ENCODE data around the gene PAPOLA. TPM values are rescaled to one million over a fixed set of nuclear protein-coding genes. Genes with fewer than 3 reads are reported as not detected.
"Not testable (repeated sequence)": the region's sequence is repeated elsewhere in the genome, so short reads cannot be mapped to it uniquely, and the experiment has no call there.

Gene PAPOLA
- polyA plus RNA-seq, 4 donors: 58.1 to 182 (median 74.1) TPM

DNA sequence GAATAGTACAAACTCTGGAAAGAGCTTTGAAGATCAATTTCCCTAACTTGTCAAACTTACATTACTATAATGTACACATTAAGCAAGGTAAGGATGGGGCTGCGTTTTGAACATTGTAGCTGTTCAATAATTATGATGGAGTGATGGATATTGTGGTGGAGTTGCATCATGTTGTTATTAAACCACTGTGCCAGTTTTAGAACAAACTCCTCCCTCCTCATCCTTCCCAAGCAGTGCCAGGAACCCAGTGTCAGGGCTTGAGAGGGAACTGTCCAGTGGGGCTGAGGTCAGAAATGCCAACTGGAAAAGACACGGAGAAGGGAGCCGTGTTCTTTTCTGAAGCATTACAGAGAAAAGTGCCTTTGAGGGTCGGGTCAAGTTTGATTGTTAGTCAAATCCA, 31.9 kb upstream of the PAPOLA start:
- H3K4me3 ChIP-seq (ENCODE audit: low read depth in 1 of 3, low read length in 3 of 3): no peak overlapping the region
- no peaks in the 10 kb centered on the region for H3K9me3 ChIP-seq (ENCODE audit: control insufficient read depth in 2 of 2, insufficient read depth in 1 of 2, low read depth in 1 of 2, low read length in 1 of 2)
- no peaks in the 10 kb centered on the region for H3K36me3 ChIP-seq (ENCODE audit: control insufficient read depth in 3 of 3, insufficient read depth in 2 of 3, low read depth in 1 of 3, low read length in 3 of 3)
- no peaks in the 10 kb centered on the region for H3K27me3 ChIP-seq (ENCODE audit: control insufficient read depth in 3 of 3, insufficient read depth in 3 of 3, low read length in 3 of 3)
- 54 to 64% (median 57%) methylated on average over 4 of the region's 4 CpGs for WGBS, 3 donors
- FAIRE-seq (no peak), DNase-seq (no peak)
- peaks cover 0 to 10% (median 2%) of the 10 kb centered on the region in 3 donors for H3K4me1 ChIP-seq (ENCODE audit: control insufficient read depth in 3 of 3, insufficient read depth in 2 of 3, low read depth in 1 of 3, low read length in 2 of 3)
- H3K27ac ChIP-seq (ENCODE audit: low read depth in 1 of 3, low read length in 2 of 3): no peak overlapping the region

- H3K27me3 ChIP-seq (ENCODE audit: control insufficient read depth in 3 of 3, insufficient read depth in 3 of 3, low read length in 3 of 3); H3K27ac ChIP-seq (ENCODE audit: low read depth in 1 of 3, low read length in 2 of 3); H3K4me3 ChIP-seq (ENCODE audit: low read depth in 1 of 3, low read length in 3 of 3); H3K4me1 ChIP-seq (ENCODE audit: control insufficient read depth in 3 of 3, insufficient read depth in 2 of 3, low read depth in 1 of 3, low read length in 2 of 3); H3K36me3 ChIP-seq (ENCODE audit: control insufficient read depth in 3 of 3, insufficient read depth in 2 of 3, low read depth in 1 of 3, low read length in 3 of 3); H3K9me3 ChIP-seq (ENCODE audit: control insufficient read depth in 2 of 2, insufficient read depth in 1 of 2, low read depth in 1 of 2, low read length in 1 of 2); FAIRE-seq; DNase-seq: not testable (repeated sequence)
- 83 to 93% (median 89%) methylated on average over 4 of the region's 4 CpGs for WGBS, 3 donors
Measured at GRCh38 chr14:96470967-96471366, 31.2 kb upstream of the PAPOLA start.

DNA sequence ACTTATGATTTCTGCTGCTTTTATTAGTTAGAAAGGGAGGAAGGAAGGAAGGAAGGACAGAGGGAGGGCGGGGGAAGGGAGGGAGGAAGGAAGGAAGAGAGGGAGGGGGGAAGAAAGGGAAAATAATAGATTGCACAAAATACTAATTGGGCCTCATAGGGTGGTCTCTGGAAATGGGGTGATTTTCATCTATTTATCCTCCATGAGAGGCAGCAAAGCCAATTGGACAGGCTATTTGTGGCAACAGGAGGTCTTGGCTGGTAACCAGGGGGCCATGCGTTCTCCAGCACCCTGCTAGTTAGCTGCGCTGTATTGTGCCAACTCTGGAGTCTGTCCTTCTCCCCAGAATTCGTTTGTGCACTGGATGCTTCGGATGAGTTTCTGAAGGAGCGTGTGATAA, 24.1 kb upstream of the PAPOLA start:
- Histone ChIP-seq H3K27me3 (ENCODE audit: control insufficient read depth in 3 of 3, insufficient read depth in 3 of 3, low read length in 3 of 3) (no peaks in the 10 kb centered on the region), H3K4me1 (ENCODE audit: control insufficient read depth in 3 of 3, insufficient read depth in 2 of 3, low read depth in 1 of 3, low read length in 2 of 3) (no peaks in the 10 kb centered on the region), H3K9me3 (ENCODE audit: control insufficient read depth in 2 of 2, insufficient read depth in 1 of 2, low read depth in 1 of 2, low read length in 1 of 2) (no peaks in the 10 kb centered on the region), H3K36me3 (ENCODE audit: control insufficient read depth in 3 of 3, insufficient read depth in 2 of 3, low read depth in 1 of 3, low read length in 3 of 3) (no peaks in the 10 kb centered on the region), H3K27ac (ENCODE audit: low read depth in 1 of 3, low read length in 2 of 3) (no peak overlapping the region), H3K4me3 (ENCODE audit: low read depth in 1 of 3, low read length in 3 of 3) (no peak overlapping the region)
- no peak for DNase-seq
- 82 to 89% (median 87%) methylated on average over 6 of the region's 6 CpGs for WGBS, 3 donors
- FAIRE-seq: no peak

- Histone ChIP-seq H3K4me3 (ENCODE audit: low read depth in 1 of 3, low read length in 3 of 3) (no peak overlapping the region), H3K27me3 (ENCODE audit: control insufficient read depth in 3 of 3, insufficient read depth in 3 of 3, low read length in 3 of 3) (no peaks in the 10 kb centered on the region), H3K9me3 (ENCODE audit: control insufficient read depth in 2 of 2, insufficient read depth in 1 of 2, low read depth in 1 of 2, low read length in 1 of 2) (no peaks in the 10 kb centered on the region), H3K4me1 (ENCODE audit: control insufficient read depth in 3 of 3, insufficient read depth in 2 of 3, low read depth in 1 of 3, low read length in 2 of 3) (no peaks in the 10 kb centered on the region), H3K36me3 (ENCODE audit: control insufficient read depth in 3 of 3, insufficient read depth in 2 of 3, low read depth in 1 of 3, low read length in 3 of 3) (no peaks in the 10 kb centered on the region), H3K27ac (ENCODE audit: low read depth in 1 of 3, low read length in 2 of 3) (no peak overlapping the region)
- FAIRE-seq (no peak), DNase-seq (no peak)
- 72 to 88% (median 81%) methylated on average over 10 of the region's 10 CpGs for WGBS, 3 donors
Measured at GRCh38 chr14:96479435-96480146, 22.6 kb upstream of the PAPOLA start.

DNA sequence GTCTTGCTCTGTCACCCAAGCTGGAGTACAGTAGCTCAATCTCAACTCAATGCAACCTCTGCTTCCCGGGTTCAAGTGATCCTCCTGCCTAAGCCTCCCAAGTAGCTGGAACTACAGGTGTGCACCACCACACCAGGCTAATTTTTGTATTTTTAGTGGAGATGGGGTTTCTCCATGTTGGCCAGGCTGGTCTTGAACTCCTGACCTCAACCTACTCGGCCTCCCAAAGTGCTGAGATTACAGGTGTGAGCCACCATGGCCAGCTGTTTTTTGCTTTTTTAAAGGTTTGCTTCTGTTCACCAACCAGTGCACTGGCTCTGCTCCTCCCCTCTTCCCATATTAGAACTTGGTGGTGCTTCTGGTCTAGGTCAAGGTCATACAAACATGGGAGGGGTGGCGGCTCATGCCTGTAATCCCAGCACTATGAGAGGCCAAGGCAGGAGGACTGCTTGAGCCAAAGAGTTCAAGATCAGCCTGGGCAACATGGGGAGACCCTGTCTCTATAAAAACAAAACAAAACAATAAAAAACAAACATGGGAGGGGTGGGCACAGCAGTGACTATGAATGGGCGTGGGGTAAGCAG, 20.4 kb upstream of the PAPOLA start:
- no peak for FAIRE-seq
- 77 to 84% (median 77%) methylated on average over 4 of the region's 4 CpGs for WGBS, 3 donors

GRCh38 chr14:96482986-96483385, 19.2 kb upstream of the PAPOLA start:
- no peak for FAIRE-seq
- H3K36me3 ChIP-seq (ENCODE audit: control insufficient read depth in 3 of 3, insufficient read depth in 2 of 3, low read depth in 1 of 3, low read length in 3 of 3): no peaks in the 10 kb centered on the region
- no peaks in the 10 kb centered on the region for H3K27me3 ChIP-seq (ENCODE audit: control insufficient read depth in 3 of 3, insufficient read depth in 3 of 3, low read length in 3 of 3)
- no peak overlapping the region for H3K4me3 ChIP-seq (ENCODE audit: low read depth in 1 of 3, low read length in 3 of 3)
- no peaks in the 10 kb centered on the region for H3K9me3 ChIP-seq (ENCODE audit: control insufficient read depth in 2 of 2, insufficient read depth in 1 of 2, low read depth in 1 of 2, low read length in 1 of 2)
- H3K27ac ChIP-seq (ENCODE audit: low read depth in 1 of 3, low read length in 2 of 3): no peak overlapping the region
- H3K4me1 ChIP-seq (ENCODE audit: control insufficient read depth in 3 of 3, insufficient read depth in 2 of 3, low read depth in 1 of 3, low read length in 2 of 3): no peaks in the 10 kb centered on the region
- no peak for DNase-seq
- 85 to 91% (median 91%) methylated on average over 10 of the region's 10 CpGs for WGBS, 3 donors

More for the DNA sequence above, 20.4 kb upstream of the PAPOLA start:
- Histone ChIP-seq H3K27me3 (ENCODE audit: control insufficient read depth in 3 of 3, insufficient read depth in 3 of 3, low read length in 3 of 3) (no peaks in the 10 kb centered on the region), H3K4me1 (ENCODE audit: control insufficient read depth in 3 of 3, insufficient read depth in 2 of 3, low read depth in 1 of 3, low read length in 2 of 3) (no peaks in the 10 kb centered on the region), H3K36me3 (ENCODE audit: control insufficient read depth in 3 of 3, insufficient read depth in 2 of 3, low read depth in 1 of 3, low read length in 3 of 3) (no peaks in the 10 kb centered on the region), H3K9me3 (ENCODE audit: control insufficient read depth in 2 of 2, insufficient read depth in 1 of 2, low read depth in 1 of 2, low read length in 1 of 2) (no peaks in the 10 kb centered on the region), H3K4me3 (ENCODE audit: low read depth in 1 of 3, low read length in 3 of 3) (no peak overlapping the region), H3K27ac (ENCODE audit: low read depth in 1 of 3, low read length in 2 of 3) (no peak overlapping the region)
- DNase-seq: no peak

- Histone ChIP-seq H3K9me3 (ENCODE audit: control insufficient read depth in 2 of 2, insufficient read depth in 1 of 2, low read depth in 1 of 2, low read length in 1 of 2) (no peaks in the 10 kb centered on the region), H3K27ac (ENCODE audit: low read depth in 1 of 3, low read length in 2 of 3) (no peak overlapping the region), H3K27me3 (ENCODE audit: control insufficient read depth in 3 of 3, insufficient read depth in 3 of 3, low read length in 3 of 3) (no peaks in the 10 kb centered on the region), H3K36me3 (ENCODE audit: control insufficient read depth in 3 of 3, insufficient read depth in 2 of 3, low read depth in 1 of 3, low read length in 3 of 3) (no peaks in the 10 kb centered on the region), H3K4me3 (ENCODE audit: low read depth in 1 of 3, low read length in 3 of 3) (no peak overlapping the region), H3K4me1 (ENCODE audit: control insufficient read depth in 3 of 3, insufficient read depth in 2 of 3, low read depth in 1 of 3, low read length in 2 of 3) (no peaks in the 10 kb centered on the region)
- DNase-seq (no peak), FAIRE-seq (no peak)
Measured at GRCh38 chr14:96484399-96484798, 17.8 kb upstream of the PAPOLA start.

- Histone ChIP-seq H3K9me3 (ENCODE audit: control insufficient read depth in 2 of 2, insufficient read depth in 1 of 2, low read depth in 1 of 2, low read length in 1 of 2) (no peaks in the 10 kb centered on the region), H3K4me1 (ENCODE audit: control insufficient read depth in 3 of 3, insufficient read depth in 2 of 3, low read depth in 1 of 3, low read length in 2 of 3) (no peaks in the 10 kb centered on the region), H3K27me3 (ENCODE audit: control insufficient read depth in 3 of 3, insufficient read depth in 3 of 3, low read length in 3 of 3) (no peaks in the 10 kb centered on the region), H3K27ac (ENCODE audit: low read depth in 1 of 3, low read length in 2 of 3) (no peak overlapping the region), H3K36me3 (ENCODE audit: control insufficient read depth in 3 of 3, insufficient read depth in 2 of 3, low read depth in 1 of 3, low read length in 3 of 3) (no peaks in the 10 kb centered on the region), H3K4me3 (ENCODE audit: low read depth in 1 of 3, low read length in 3 of 3) (no peak overlapping the region)
- FAIRE-seq (no peak), DNase-seq (no peak)
- WGBS, 3 donors: 74 to 86% (median 75%) methylated on average over 4 of the region's 4 CpGs
Measured at GRCh38 chr14:96486705-96487104, 15.5 kb upstream of the PAPOLA start.

- Histone ChIP-seq H3K27ac (ENCODE audit: low read depth in 1 of 3, low read length in 2 of 3) (no peak overlapping the region), H3K36me3 (ENCODE audit: control insufficient read depth in 3 of 3, insufficient read depth in 2 of 3, low read depth in 1 of 3, low read length in 3 of 3) (no peaks in the 10 kb centered on the region), H3K4me1 (ENCODE audit: control insufficient read depth in 3 of 3, insufficient read depth in 2 of 3, low read depth in 1 of 3, low read length in 2 of 3) (no peaks in the 10 kb centered on the region), H3K27me3 (ENCODE audit: control insufficient read depth in 3 of 3, insufficient read depth in 3 of 3, low read length in 3 of 3) (no peaks in the 10 kb centered on the region), H3K4me3 (ENCODE audit: low read depth in 1 of 3, low read length in 3 of 3) (no peak overlapping the region), H3K9me3 (ENCODE audit: control insufficient read depth in 2 of 2, insufficient read depth in 1 of 2, low read depth in 1 of 2, low read length in 1 of 2) (no peaks in the 10 kb centered on the region)
- DNase-seq: no peak
- 87 to 92% (median 88%) methylated on average over 4 of the region's 4 CpGs for whole genome bisulfite sequencing, 3 donors
- FAIRE-seq: no peak
Measured at GRCh38 chr14:96489327-96489726, 12.9 kb upstream of the PAPOLA start.

Measured in small intestine (tissue), 7 donors.